IPS DF 6.9 (cell line): ENCODE measurements around the gene ACOT9.
"Not testable (repeated sequence)": the region's sequence is repeated elsewhere in the genome, so short reads cannot be mapped to it uniquely, and the experiment has no call there.

Experiments
- DNase-seq: peaks from one replicate; pipeline ENCODE4 v3.0.0-alpha.2; 2013; ENCODE audit warnings: low read depth, low spot score
- H3K27ac ChIP-seq: one replicate; pipeline ENCODE4 v1.5.1; 2013; ENCODE audit warnings: low read length, control low read depth
- H3K27me3 ChIP-seq: 2 replicates; pipeline ENCODE4 v1.6.1; 2013; ENCODE audit warnings: mild to moderate bottlenecking, low read length; ENCODE audit not compliant: control insufficient read depth, insufficient read depth
- H3K36me3 ChIP-seq: 2 replicates; pipeline ENCODE4 v1.6.1; 2013; ENCODE audit warnings: low read length; ENCODE audit not compliant: control insufficient read depth, insufficient read depth
- H3K4me1 ChIP-seq: 2 replicates; pipeline ENCODE4 v1.6.1; 2013; ENCODE audit warnings: low read length; ENCODE audit not compliant: control insufficient read depth, insufficient read depth
- H3K4me3 ChIP-seq: 2 replicates; pipeline ENCODE4 v1.5.1; 2013; ENCODE audit warnings: mild to moderate bottlenecking, low read length
- H3K9me3 ChIP-seq: 2 replicates; pipeline ENCODE4 v1.6.1; 2013; ENCODE audit warnings: low read length, inconsistent platforms; ENCODE audit not compliant: control insufficient read depth, insufficient read depth
- WGBS: extraction: QIAGEN DNeasy Blood & Tissue Kit; methylation state at CpG from one replicate; pipeline ENCODE4 v1.1.7; 2013; ENCODE audit warnings: mixed read lengths, missing lambda C conversion rate; ENCODE audit not compliant: insufficient read length, insufficient coverage; 5-methylcytosine and 5-hydroxymethylcytosine counted together

ACOT9 gene

GRCh38 chrX:23694606-23695005 is 48.5 kb downstream of the ACOT9 start:
- Histone ChIP-seq H3K4me1 (no peaks in the 10 kb centered on the region), H3K27ac (no peak overlapping the region), H3K36me3 (no peaks in the 10 kb centered on the region), H3K4me3 (no peak overlapping the region), H3K27me3 (no peaks in the 10 kb centered on the region), H3K9me3 (no peaks in the 10 kb centered on the region)
- WGBS: no CpG with 5 or more reads among the region's 8 CpGs
- no peak for DNase-seq

- Histone ChIP-seq H3K9me3 (no peaks in the 10 kb centered on the region), H3K4me1 (no peaks in the 10 kb centered on the region), H3K4me3 (no peak overlapping the region), H3K36me3 (no peaks in the 10 kb centered on the region), H3K27ac (no peak overlapping the region), H3K27me3 (no peaks in the 10 kb centered on the region)
- WGBS: no CpG with 5 or more reads among the region's 8 CpGs
- no peak for DNase-seq
Observed at GRCh38 chrX:23692166-23692565, 50.9 kb downstream of the ACOT9 start.

GRCh38 chrX:23676486-23676885 is 66.6 kb downstream of the ACOT9 start:
- not testable (repeated sequence) for H3K9me3 ChIP-seq, H3K4me1 ChIP-seq, H3K36me3 ChIP-seq, DNase-seq, H3K27me3 ChIP-seq, H3K4me3 ChIP-seq, H3K27ac ChIP-seq
- WGBS: no CpG with 5 or more reads among the region's 3 CpGs

GRCh38 chrX:23673108-23673507 is 70.0 kb downstream of the ACOT9 start:
- no CpG with 5 or more reads among the region's 3 CpGs for WGBS
- no peaks in the 10 kb centered on the region for H3K9me3 ChIP-seq
- DNase-seq: no peak
- no peaks in the 10 kb centered on the region for H3K4me1 ChIP-seq
- H3K4me3 ChIP-seq: no peak overlapping the region
- H3K27me3 ChIP-seq: no peaks in the 10 kb centered on the region
- no peaks in the 10 kb centered on the region for H3K36me3 ChIP-seq
- H3K27ac ChIP-seq: no peak overlapping the region

GRCh38 chrX:23670528-23670927 is 72.5 kb downstream of the ACOT9 start:
- DNase-seq: no peak
- no CpG with 5 or more reads among the region's 1 CpG for WGBS
- Histone ChIP-seq H3K9me3 (no peaks in the 10 kb centered on the region), H3K27me3 (no peaks in the 10 kb centered on the region), H3K36me3 (no peaks in the 10 kb centered on the region), H3K4me1 (peaks cover 2% of the 10 kb centered on the region; the same call in 1 of the 2 replicates), H3K27ac (no peak overlapping the region), H3K4me3 (no peak overlapping the region)

GRCh38 chrX:23668335-23668734 is 74.7 kb downstream of the ACOT9 start:
- no peaks in the 10 kb centered on the region for H3K27me3 ChIP-seq
- peak overlapping the region; percentile 22; the same call in 1 of the 2 replicates for H3K4me3 ChIP-seq
- DNase-seq: no peak
- peaks cover 2% of the 10 kb centered on the region; the same call in 1 of the 2 replicates for H3K4me1 ChIP-seq
- no CpG with 5 or more reads among the region's 3 CpGs for WGBS
- no peaks in the 10 kb centered on the region for H3K36me3 ChIP-seq
- no peaks in the 10 kb centered on the region for H3K9me3 ChIP-seq
- H3K27ac ChIP-seq: no peak overlapping the region

GRCh38 chrX:23667239-23668177 is 75.6 kb downstream of the ACOT9 start, which contains the start of gene PRDX4:
Gene PRDX4, plus strand, starts transcription at chrX:23667493. Its CDS starts 78 bp downstream, at chrX:23667571.
- H3K4me1 ChIP-seq: peaks cover 2% of the 10 kb centered on the region; the same call in 1 of the 2 replicates
- peak within 1 kb of the TSS; percentile 37; the same call in 1 of the 2 replicates for H3K4me3 ChIP-seq
- WGBS: no CpG with 5 or more reads among the region's 73 CpGs
- no peaks in the 10 kb centered on the region for H3K9me3 ChIP-seq
- no peaks in the 10 kb centered on the region for H3K36me3 ChIP-seq
- no peak within 1 kb of the TSS for H3K27ac ChIP-seq
- no peaks in the 10 kb centered on the region for H3K27me3 ChIP-seq
- peak; percentile 37 for DNase-seq

- H3K9me3 ChIP-seq: no peaks in the 10 kb centered on the region
- no peak overlapping the region for H3K27ac ChIP-seq
- no peaks in the 10 kb centered on the region for H3K36me3 ChIP-seq
- DNase-seq: no peak
- no peak overlapping the region for H3K4me3 ChIP-seq
- no peaks in the 10 kb centered on the region for H3K27me3 ChIP-seq
- peaks cover 2% of the 10 kb centered on the region; the same call in 1 of the 2 replicates for H3K4me1 ChIP-seq
- no CpG with 5 or more reads among the region's 16 CpGs for WGBS
Observed at GRCh38 chrX:23666282-23666681, 76.8 kb downstream of the ACOT9 start.

- no CpG with 5 or more reads among the region's 10 CpGs for WGBS
- no peaks in the 10 kb centered on the region for H3K36me3 ChIP-seq
- H3K4me3 ChIP-seq: no peak overlapping the region
- no peaks in the 10 kb centered on the region for H3K27me3 ChIP-seq
- no peak overlapping the region for H3K27ac ChIP-seq
- DNase-seq: no peak
- H3K9me3 ChIP-seq: no peaks in the 10 kb centered on the region
- peaks cover 4% of the 10 kb centered on the region; the same call in 1 of the 2 replicates for H3K4me1 ChIP-seq
Observed at GRCh38 chrX:23664496-23664895, 78.6 kb downstream of the ACOT9 start.

GRCh38 chrX:23662853-23663252 is 80.2 kb downstream of the ACOT9 start:
- no peak overlapping the region for H3K27ac ChIP-seq
- H3K9me3 ChIP-seq: no peaks in the 10 kb centered on the region
- no peaks in the 10 kb centered on the region for H3K36me3 ChIP-seq
- H3K27me3 ChIP-seq: no peaks in the 10 kb centered on the region
- no peak for DNase-seq
- H3K4me3 ChIP-seq: no peak overlapping the region
- no CpG with 5 or more reads among the region's 1 CpG for WGBS
- H3K4me1 ChIP-seq: peaks cover 4% of the 10 kb centered on the region; the same call in 1 of the 2 replicates
